H1 (cell line): Measurements from ENCODE around the gene UBAP1. TPM values are rescaled to one million over a fixed set of nuclear protein-coding genes. Genes with fewer than 3 reads are reported as not detected.

Experiments used
- CTCF ChIA-PET: fragments of 300-600 bp; sonication (Branson Sonifier 250); formaldehyde crosslinking; loops from one replicate; lab custom pipeline; 2021; ENCODE audit not compliant: partially characterized antibody; lab: Charles Lee
- POLR2A ChIA-PET: fragments of 300-600 bp; sonication (Branson Sonifier 250); formaldehyde crosslinking; loops from one replicate; lab custom pipeline; 2021; ENCODE audit warnings: inconsistent platforms; ENCODE audit not compliant: partially characterized antibody; lab: Charles Lee
- DNase-seq, 2 experiments: peaks; one replicate each; pipeline versions ENCODE4 v3.0.0 to v3.0.0-alpha.2; 2010 to 2022; ENCODE audit warnings: low spot score in 2 of 2, low read depth in 1 of 2, mixed read lengths in 1 of 2
- FAIRE-seq: peaks from 2 replicates; lab custom pipeline; 2011; peaks lifted over from hg19 to GRCh38; lab: Jason Lieb, UNC
- H2AFZ ChIP-seq: 2 replicates; pipeline ENCODE4 v1.8.1; 2012; ENCODE audit warnings: low read length, inconsistent platforms
- H2AK5ac ChIP-seq: 2 replicates; pipeline ENCODE4 v1.6.1; 2013; ENCODE audit warnings: low read depth, low read length
- H2BK120ac ChIP-seq: replicated peaks from 2 replicates; pipeline ENCODE3; 2013; ENCODE audit warnings: low read depth, low read length, inconsistent platforms
- H2BK12ac ChIP-seq: 2 replicates; pipeline ENCODE4 v1.6.1; 2013; ENCODE audit warnings: low read depth, low read length
- H2BK15ac ChIP-seq: 2 replicates; pipeline ENCODE4 v1.6.1; 2013; ENCODE audit warnings: low read length
- H2BK20ac ChIP-seq: 2 replicates; pipeline ENCODE4 v1.6.1; 2013; ENCODE audit warnings: low read length
- H2BK5ac ChIP-seq: 2 replicates; pipeline ENCODE4 v1.6.1; 2013; ENCODE audit warnings: low read depth, low read length
- H3K14ac ChIP-seq: 2 replicates; pipeline ENCODE4 v1.6.1; 2013; ENCODE audit warnings: inconsistent platforms; ENCODE audit not compliant: insufficient read length
- H3K18ac ChIP-seq: 2 replicates; pipeline ENCODE4 v1.6.1; 2013; ENCODE audit warnings: low read length; ENCODE audit errors: extremely low read depth
- H3K23ac ChIP-seq: 2 replicates; pipeline ENCODE4 v1.6.1; 2013; ENCODE audit warnings: inconsistent platforms; ENCODE audit not compliant: insufficient read length
- H3K23me2 ChIP-seq: 2 replicates; pipeline ENCODE4 v1.6.1; 2013; ENCODE audit warnings: low read depth, low read length
- H3K27ac ChIP-seq: 2 replicates; pipeline ENCODE4 v1.6.1; 2011; ENCODE audit warnings: low read depth, low read length, inconsistent platforms
- H3K27me3 ChIP-seq, 4 experiments: replicated peaks in 1 of 4; 1 replicate in 1 of 4; 2 replicates in 3 of 4; pipeline versions ENCODE4 v1.6.1 to v1.8.1; 2011 to 2013; ENCODE audit warnings: low read length in 3 of 4, mild to moderate bottlenecking in 3 of 4, inconsistent platforms in 2 of 4, mixed read lengths in 2 of 4, moderate library complexity in 1 of 4; ENCODE audit not compliant: control insufficient read depth in 3 of 4, insufficient read depth in 3 of 4; ENCODE audit errors: extremely low read depth in 1 of 4
- H3K36me3 ChIP-seq, 4 experiments: 2 replicates each; pipeline versions ENCODE4 v1.6.1 to v1.8.1; 2011 to 2013; ENCODE audit warnings: mild to moderate bottlenecking in 4 of 4, low read length in 3 of 4, moderate library complexity in 2 of 4, control low read depth in 1 of 4, inconsistent platforms in 1 of 4; ENCODE audit not compliant: insufficient read depth in 4 of 4, control insufficient read depth in 2 of 4
- H3K4ac ChIP-seq: replicated peaks from 2 replicates; pipeline ENCODE3; 2013; ENCODE audit warnings: low read length, low read depth, mixed read lengths, inconsistent platforms; ENCODE audit not compliant: insufficient read length
- H3K4me1 ChIP-seq, 4 experiments: replicated peaks in 1 of 4; 1 replicate in 1 of 4; 2 replicates in 3 of 4; pipeline versions ENCODE4 v1.6.1 to v1.8.1; 2011 to 2013; ENCODE audit warnings: low read length in 3 of 4, inconsistent platforms in 2 of 4, mixed read lengths in 1 of 4; ENCODE audit not compliant: insufficient read depth in 4 of 4, control insufficient read depth in 3 of 4
- H3K4me2 ChIP-seq, 2 experiments: 2 replicates each; pipeline versions ENCODE4 v1.6.1 to v1.8.1; 2011 to 2013; ENCODE audit warnings: low read depth in 2 of 2, low read length in 2 of 2, control low read depth in 1 of 2, inconsistent platforms in 1 of 2, mild to moderate bottlenecking in 1 of 2; ENCODE audit not compliant: insufficient read depth in 1 of 2
- H3K4me3 ChIP-seq, 4 experiments: fragments of 200-600, 300-600 bp in 1 of 4; sonication (generic), shearing (Covaris generic), sonication (Bioruptor Twin) in 1 of 4; 2 replicates each; pipeline versions ENCODE4 v1.5.1 to v1.8.1; 2011 to 2016; ENCODE audit warnings: low read length in 4 of 4, low read depth in 3 of 4, control low read depth in 2 of 4, inconsistent platforms in 2 of 4, mild to moderate bottlenecking in 2 of 4, mixed read lengths in 1 of 4, moderate library complexity in 1 of 4; ENCODE audit not compliant: insufficient read depth in 2 of 4; ENCODE audit errors: extremely low read depth in 1 of 4
- H3K56ac ChIP-seq: replicated peaks from 2 replicates; pipeline ENCODE3; 2013; ENCODE audit warnings: low read depth, mild to moderate bottlenecking, mixed read lengths, low read length, inconsistent platforms; ENCODE audit not compliant: insufficient read length
- H3K79me1 ChIP-seq: 2 replicates; pipeline ENCODE4 v1.6.1; 2013; ENCODE audit warnings: low read depth, low read length, control low read depth
- H3K79me2 ChIP-seq, 2 experiments: 2 replicates each; pipeline versions ENCODE4 v1.6.1 to v1.8.1; 2012 to 2013; ENCODE audit warnings: low read length in 2 of 2, mild to moderate bottlenecking in 2 of 2, inconsistent platforms in 1 of 2; ENCODE audit not compliant: insufficient read depth in 2 of 2, control insufficient read depth in 1 of 2
- H3K9ac ChIP-seq, 4 experiments: replicated peaks in 1 of 4; 1 replicate in 1 of 4; 2 replicates in 3 of 4; pipeline versions ENCODE4 v1.6.1 to v1.8.1; 2011 to 2013; ENCODE audit warnings: low read depth in 3 of 4, low read length in 3 of 4, control low read depth in 2 of 4, mild to moderate bottlenecking in 2 of 4, moderate library complexity in 2 of 4, inconsistent platforms in 1 of 4; ENCODE audit errors: extremely low read depth in 1 of 4
- H3K9me3 ChIP-seq, 2 experiments: 2 replicates each; pipeline versions ENCODE4 v1.6.1 to v1.8.1; 2012 to 2013; ENCODE audit warnings: mild to moderate bottlenecking in 2 of 2, moderate library complexity in 2 of 2, control low read depth in 1 of 2, inconsistent platforms in 1 of 2, low read depth in 1 of 2, low read length in 1 of 2, mixed read lengths in 1 of 2; ENCODE audit not compliant: insufficient read depth in 2 of 2
- H4K20me1 ChIP-seq, 2 experiments: replicated peaks in 1 of 2; 2 replicates each; pipeline versions ENCODE3 to v1.8.1; 2011 to 2013; ENCODE audit warnings: inconsistent platforms in 2 of 2, low read length in 2 of 2, mild to moderate bottlenecking in 1 of 2; ENCODE audit not compliant: insufficient read depth in 2 of 2, control insufficient read depth in 1 of 2
- H4K5ac ChIP-seq: 2 replicates; pipeline ENCODE4 v1.6.1; 2013; ENCODE audit warnings: low read length, low read depth, mixed read lengths, inconsistent platforms; ENCODE audit not compliant: insufficient read length
- H4K8ac ChIP-seq: 2 replicates; pipeline ENCODE4 v1.8.0; 2013; ENCODE audit warnings: mild to moderate bottlenecking, moderate library complexity, low read length, inconsistent platforms; ENCODE audit not compliant: insufficient read depth; ENCODE audit errors: extremely low read depth
- H4K91ac ChIP-seq: replicated peaks from 2 replicates; pipeline ENCODE3; 2013; ENCODE audit warnings: low read length, mixed read lengths, inconsistent platforms; ENCODE audit not compliant: insufficient read length
- ATF2 ChIP-seq: IDR thresholded peaks from 2 replicates; pipeline ENCODE4 v1.6.1; 2012; ENCODE audit warnings: low read length, inconsistent platforms
- BACH1 ChIP-seq: IDR thresholded peaks from 2 replicates; pipeline ENCODE4 v1.6.1; 2012; ENCODE audit warnings: low read length, improper control_type of control experiment
- CEBPB ChIP-seq: IDR thresholded peaks from 2 replicates; pipeline ENCODE4 v1.6.1; 2012; ENCODE audit warnings: low read depth, low read length
- GABPA ChIP-seq: IDR thresholded peaks from 2 replicates; pipeline ENCODE4 v1.6.1; 2011; ENCODE audit warnings: mild to moderate bottlenecking, low read length, moderate library complexity, borderline replicate concordance; ENCODE audit not compliant: insufficient read depth
- JUND ChIP-seq: IDR thresholded peaks from 2 replicates; pipeline ENCODE4 v1.6.1; 2011; ENCODE audit warnings: mild to moderate bottlenecking, improper control_type of control experiment, low read length
- NRF1 ChIP-seq: IDR thresholded peaks from 2 replicates; pipeline ENCODE4 v1.6.1; 2011; ENCODE audit warnings: mild to moderate bottlenecking, low read depth, low read length, improper control_type of control experiment
- PHF8 ChIP-seq: fragments of 200-600 bp; sonication (generic); conservative IDR thresholded peaks from 2 replicates; pipeline ENCODE4 v1.7.1; 2012; ENCODE audit warnings: low read depth, mild to moderate bottlenecking, inconsistent platforms, low read length, moderate library complexity
- POLR2AphosphoS5 ChIP-seq: IDR thresholded peaks from 2 replicates; pipeline ENCODE4 v1.6.1; 2011; ENCODE audit warnings: low read depth, low read length
- RAD21 ChIP-seq, 2 experiments: IDR thresholded peaks in 1 of 2; conservative IDR thresholded peaks in 1 of 2; 2 replicates each; pipeline ENCODE4 v1.6.1; 2011; ENCODE audit warnings: low read depth in 2 of 2, low read length in 2 of 2, improper control_type of control experiment in 1 of 2, inconsistent platforms in 1 of 2, mild to moderate bottlenecking in 1 of 2, moderate library complexity in 1 of 2
- RXRA ChIP-seq: IDR thresholded peaks from 2 replicates; pipeline ENCODE4 v1.6.1; 2011; ENCODE audit warnings: low read depth, mild to moderate bottlenecking, low read length, moderate library complexity; ENCODE audit not compliant: insufficient read depth
- SIRT6 ChIP-seq: IDR thresholded peaks from one replicate; pipeline ENCODE4 v1.7.1; 2012; ENCODE audit warnings: low read length, inconsistent platforms
- SP1 ChIP-seq: IDR thresholded peaks from 2 replicates; pipeline ENCODE4 v1.6.1; 2011; ENCODE audit warnings: low read depth, low read length
- SUZ12 ChIP-seq: fragments of 200-600 bp; sonication (generic); IDR thresholded peaks from 2 replicates; pipeline ENCODE4 v1.6.1; 2012; ENCODE audit warnings: mild to moderate bottlenecking, inconsistent platforms, low read length, moderate library complexity, mixed read lengths
- WGBS, 2 experiments: shearing (Covaris generic) in 1 of 2; methylation state at CpG; one replicate each; pipeline versions ENCODE4 v1.1.6 to v1.1.7; 2013 to 2015; ENCODE audit warnings: low lambda C conversion rate in 2 of 2, mixed read lengths in 2 of 2, inconsistent platforms in 1 of 2, low coverage in 1 of 2, missing lambda C conversion rate in 1 of 2; ENCODE audit not compliant: insufficient replicate concordance in 2 of 2, insufficient coverage in 1 of 2, insufficient read length in 1 of 2; ENCODE audit errors: extremely low coverage in 1 of 2, missing lambda C conversion rate in 1 of 2; 5-methylcytosine and 5-hydroxymethylcytosine counted together
- polyA plus RNA-seq, 7 experiments: library from polyadenylated mRNA; depleted of rRNA in 3 of 7; stranded (reverse) in 5 of 7; unstranded in 2 of 7; fragments of >200 nt in 5 of 7; fragments of 200-250 nt in 2 of 7; gene quantifications; 1 replicate in 5 of 7; 2 replicates in 1 of 7; 4 replicates in 1 of 7; pipeline versions ENCODE4 v1.2.1 to v1.2.3, GENCODE V29; 2011 to 2013; ENCODE audit warnings: missing spikeins in 2 of 7, mixed read lengths in 2 of 7
- total RNA-seq: library from RNA; stranded (reverse); fragmentation: NEBNext Ultra II Directional; extraction: Animal tissue kit (Norgen Biotek cat#: 25700); gene quantifications from 2 replicates; pipeline ENCODE4 v1.2.1, GENCODE V29; 2021

UBAP1 gene
- total and polyA plus RNA-seq, 2 of the 8 experiments (the other 6 are each of a cell fraction or from before 2014, with no cell fraction given) = 31.3 to 31.4 TPM

- WGBS, 2 experiments = 89% methylated on average over 2 of the region's 2 CpGs; no CpG with 5 or more reads in 1 of the 2 experiments
- no peak overlapping the region for H3K4me3 ChIP-seq
- no peak overlapping the region for H4K8ac ChIP-seq
- no peak overlapping the region for H2BK20ac ChIP-seq
- DNase-seq (no peak), FAIRE-seq (no peak)
- H3K23ac ChIP-seq = no peak overlapping the region
- no peak overlapping the region for H3K56ac ChIP-seq
- no peaks in the 10 kb centered on the region for H3K9me3 ChIP-seq
- no peak overlapping the region for H3K9ac ChIP-seq
- H3K4ac ChIP-seq = no peak overlapping the region
- H3K27me3 ChIP-seq = no peaks in the 10 kb centered on the region
- H3K79me1 ChIP-seq = no peaks in the 10 kb centered on the region; the same call in none of the 2 replicates
- no peaks in the 10 kb centered on the region for H3K36me3 ChIP-seq
- H3K14ac ChIP-seq = no peak overlapping the region
- no peak overlapping the region for H2BK120ac ChIP-seq
- H2AK5ac ChIP-seq = no peak overlapping the region
- H4K20me1 ChIP-seq = peaks cover 0 to 1% of the 10 kb centered on the region in 2 experiments
- peaks cover 0 to 3% of the 10 kb centered on the region in 2 experiments; a peak in 1 of 4 replicates for H3K79me2 ChIP-seq
- no peak overlapping the region for H3K27ac ChIP-seq
- H4K5ac ChIP-seq = no peak overlapping the region
- no peak overlapping the region for H3K18ac ChIP-seq
- H2BK15ac ChIP-seq = no peak overlapping the region
- H3K4me1 ChIP-seq = no peaks in the 10 kb centered on the region; a peak in 1 of 7 replicates
- CTCF ChIA-PET = interaction anchor here (0.6 kb wide), 1 partner anchor 32 kb away, joined by 3 read pairs; no protein-coding TSS in a partner anchor
- POLR2A ChIA-PET = no interaction called here
- no peak overlapping the region for H2BK12ac ChIP-seq
- H3K23me2 ChIP-seq = no peaks in the 10 kb centered on the region; the same call in 1 of the 2 replicates
- H3K4me2 ChIP-seq = no peak overlapping the region
- H2BK5ac ChIP-seq = no peak overlapping the region
- H2AFZ ChIP-seq = no peak overlapping the region
- no peak overlapping the region for H4K91ac ChIP-seq
- TF ChIP-seq SIRT6 (no peak), CEBPB (no peak), SP1 (no peak), POLR2AphosphoS5 (no peak), RXRA (no peak), SUZ12 (no peak), JUND (no peak), GABPA (no peak), BACH1 (no peak), ATF2 (no peak), NRF1 (no peak), PHF8 (no peak), RAD21 (IDR thresholded peaks at IDR 0.05 in 1 of 2, conservative IDR thresholded peaks at IDR 0.05 in 1 of 2; ENCODE audit: low read depth in 2 of 2, low read length in 2 of 2) (no peak)
These were observed 48.6 kb downstream of the UBAP1 start for GRCh38 chr9:34227445-34227844.
